B cell (primary cell): ENCODE results near the gene CCBE1. TPM values are rescaled to one million over a fixed set of nuclear protein-coding genes. Genes with fewer than 3 reads are reported as not detected.

Experiments used
- ATAC-seq: fragments of 200-7000 bp; cut with Tn5 transposase; one replicate; pipeline ENCODE4 v1.10.0; 2021; ENCODE audit warnings: low read depth, mild to moderate bottlenecking, moderate number of reproducible peaks, moderate library complexity
- CTCF ChIA-PET: fragments of 350-600 bp; sonication (Branson Sonifier 250); formaldehyde crosslinking; loops from one replicate; lab custom pipeline; 2021; ENCODE audit warnings: antibody characterized with exemption, inconsistent platforms; lab: Charles Lee
- POLR2A ChIA-PET: fragments of 350-600 bp; sonication (Branson Sonifier 250); formaldehyde crosslinking; loops from one replicate; lab custom pipeline; 2021; ENCODE audit warnings: antibody characterized with exemption; lab: Charles Lee
- DNase-seq: peaks from one replicate; pipeline ENCODE4 v3.0.0; 2013
- H2AFZ ChIP-seq: 2 replicates; pipeline ENCODE4 v1.6.1; 2012; ENCODE audit warnings: mild to moderate bottlenecking, low read depth, low read length; ENCODE audit not compliant: insufficient read depth, poor library complexity, severe bottlenecking
- H3K27ac ChIP-seq, 2 donors: 1 replicate in 1 of 2; 2 replicates in 1 of 2; pipeline ENCODE4 v1.5.1; 2012 to 2013; ENCODE audit warnings: low read length in 2 of 2, mild to moderate bottlenecking in 2 of 2, moderate library complexity in 1 of 2
- H3K27me3 ChIP-seq, 4 experiments: fragments of 200-600 bp in 1 of 4; sonication (generic) in 1 of 4; replicated peaks in 1 of 4; 1 replicate in 2 of 4; 2 replicates in 2 of 4; pipeline versions ENCODE4 v1.6.1 to v1.7.0; 2013 to 2016; ENCODE audit warnings: low read length in 3 of 4, mild to moderate bottlenecking in 2 of 4, mixed read lengths in 1 of 4, moderate library complexity in 1 of 4; ENCODE audit not compliant: insufficient read depth in 4 of 4, control insufficient read depth in 3 of 4; ENCODE audit errors: control extremely low read depth in 1 of 4
- H3K36me3 ChIP-seq, 2 experiments: replicated peaks in 1 of 2; 1 replicate in 1 of 2; 2 replicates in 1 of 2; pipeline versions ENCODE4 v1.6.1 to v1.7.1; 2013; ENCODE audit warnings: low read length in 1 of 2; ENCODE audit not compliant: insufficient read depth in 2 of 2, control insufficient read depth in 1 of 2; ENCODE audit errors: control extremely low read depth in 1 of 2, extremely low read depth in 1 of 2
- H3K4me1 ChIP-seq, 2 donors: fragments of 200-600 bp in 1 of 2; sonication (generic) in 1 of 2; 1 replicate in 1 of 2; 2 replicates in 1 of 2; pipeline versions ENCODE4 v1.5.1 to v1.6.1; 2013 to 2017; ENCODE audit warnings: low read length in 2 of 2; ENCODE audit not compliant: control insufficient read depth in 2 of 2, insufficient read depth in 2 of 2
- H3K4me2 ChIP-seq: replicated peaks from 2 replicates; pipeline ENCODE3; 2012; ENCODE audit warnings: mild to moderate bottlenecking, low read depth, low read length; ENCODE audit not compliant: poor library complexity, severe bottlenecking
- H3K4me3 ChIP-seq, 5 experiments: fragments of 200-600 bp in 1 of 5; sonication (generic) in 1 of 5; 1 replicate in 3 of 5; 2 replicates in 2 of 5; pipeline versions ENCODE4 v1.5.1 to v1.7.0; 2011 to 2016; ENCODE audit warnings: low read length in 4 of 5, mild to moderate bottlenecking in 4 of 5, low read depth in 2 of 5, control low read depth in 1 of 5, moderate library complexity in 1 of 5; ENCODE audit not compliant: insufficient read depth in 1 of 5; ENCODE audit errors: control extremely low read depth in 1 of 5, extremely low read depth in 1 of 5
- H3K79me2 ChIP-seq: fragments of 200-600 bp; sonication (generic); one replicate; pipeline ENCODE4 v1.6.0; 2016; ENCODE audit warnings: low read length; ENCODE audit not compliant: control insufficient read depth, insufficient read depth
- H3K9ac ChIP-seq: fragments of 200-600 bp; sonication (generic); 2 replicates; pipeline ENCODE4 v1.6.1; 2017; ENCODE audit warnings: mild to moderate bottlenecking, low read length, moderate library complexity
- H3K9me3 ChIP-seq, 3 donors: one replicate each; pipeline versions ENCODE4 v1.6.1 to v1.7.1; 2013; ENCODE audit warnings: low read length in 2 of 3; ENCODE audit not compliant: control insufficient read depth in 2 of 3, insufficient read depth in 1 of 3; ENCODE audit errors: control extremely low read depth in 1 of 3
- H4K20me1 ChIP-seq: 2 replicates; pipeline ENCODE4 v1.6.0; 2012; ENCODE audit warnings: mild to moderate bottlenecking, low read length; ENCODE audit not compliant: insufficient read depth, control insufficient read depth, poor library complexity, severe bottlenecking
- H3K27ac Mint-ChIP-seq: one replicate; pipeline ENCODE4 v1.8.0; 2021; ENCODE audit warnings: mixed read lengths
- H3K27me3 Mint-ChIP-seq: one replicate; pipeline ENCODE4 v1.8.0; 2021; ENCODE audit warnings: mixed read lengths
- H3K4me1 Mint-ChIP-seq: one replicate; pipeline ENCODE4 v1.8.0; 2021; ENCODE audit warnings: mixed read lengths
- H3K4me3 Mint-ChIP-seq: one replicate; pipeline ENCODE4 v1.8.0; 2021; ENCODE audit warnings: mixed read lengths
- H3K9me3 Mint-ChIP-seq: one replicate; pipeline ENCODE4 v1.8.0; 2022; ENCODE audit warnings: mixed read lengths; ENCODE audit not compliant: insufficient read depth
- EZH2 ChIP-seq: IDR thresholded peaks from 2 replicates; pipeline ENCODE4 v1.6.1; 2012; ENCODE audit warnings: borderline replicate concordance, low read depth, mild to moderate bottlenecking, moderate library complexity, low read length; ENCODE audit not compliant: insufficient read depth, poor library complexity, severe bottlenecking
- WGBS: methylation state at CpG from one replicate; pipeline ENCODE4 v1.1.5; 2013; ENCODE audit warnings: missing lambda C conversion rate; ENCODE audit not compliant: insufficient coverage; 5-methylcytosine and 5-hydroxymethylcytosine counted together
- intact Hi-C: fragments of 100-400 bp; cut with micrococcal nuclease; formaldehyde crosslinking; loops from one replicate; pipeline ENCODE4 v1.10.0; 2022
- polyA plus RNA-seq: library from polyadenylated mRNA; depleted of rRNA; stranded (reverse); fragments of >200 nt; gene quantifications from 2 replicates; pipeline ENCODE4 v1.2.3, GENCODE V29; 2012
- total RNA-seq, 2 donors: library from RNA; stranded (reverse); fragments of 120-200 nt in 1 of 2; gene quantifications; 1 replicate in 1 of 2; 2 replicates in 1 of 2; pipeline versions ENCODE4 v1.2.3 to v1.2.4, GENCODE V29; 2013 to 2022
- TF ChIP-seq, protein P1 (sequence below): fragments of 200-600 bp; IDR thresholded peaks from one replicate; pipeline ENCODE4 v1.8.0; 2022; ENCODE audit warnings: antibody characterized with exemption, mild to moderate bottlenecking

The CCBE1 gene
- total and polyA plus RNA-seq, 2 donors (not counting 1 experiment from before 2014, with no cell fraction given) = not detected

GRCh38 chr18:59515147-59515546 lies 182.1 kb downstream of the CCBE1 start:
- H3K36me3 ChIP-seq = no peaks in the 10 kb centered on the region
- CTCF ChIA-PET = no interaction called here
- no peaks in the 10 kb centered on the region for H4K20me1 ChIP-seq
- H2AFZ ChIP-seq = no peak overlapping the region
- ATAC-seq (no peak), DNase-seq (no peak)
- 60% methylated on average over 3 of the region's 5 CpGs for WGBS
- TF ChIP-seq, protein P1, sequence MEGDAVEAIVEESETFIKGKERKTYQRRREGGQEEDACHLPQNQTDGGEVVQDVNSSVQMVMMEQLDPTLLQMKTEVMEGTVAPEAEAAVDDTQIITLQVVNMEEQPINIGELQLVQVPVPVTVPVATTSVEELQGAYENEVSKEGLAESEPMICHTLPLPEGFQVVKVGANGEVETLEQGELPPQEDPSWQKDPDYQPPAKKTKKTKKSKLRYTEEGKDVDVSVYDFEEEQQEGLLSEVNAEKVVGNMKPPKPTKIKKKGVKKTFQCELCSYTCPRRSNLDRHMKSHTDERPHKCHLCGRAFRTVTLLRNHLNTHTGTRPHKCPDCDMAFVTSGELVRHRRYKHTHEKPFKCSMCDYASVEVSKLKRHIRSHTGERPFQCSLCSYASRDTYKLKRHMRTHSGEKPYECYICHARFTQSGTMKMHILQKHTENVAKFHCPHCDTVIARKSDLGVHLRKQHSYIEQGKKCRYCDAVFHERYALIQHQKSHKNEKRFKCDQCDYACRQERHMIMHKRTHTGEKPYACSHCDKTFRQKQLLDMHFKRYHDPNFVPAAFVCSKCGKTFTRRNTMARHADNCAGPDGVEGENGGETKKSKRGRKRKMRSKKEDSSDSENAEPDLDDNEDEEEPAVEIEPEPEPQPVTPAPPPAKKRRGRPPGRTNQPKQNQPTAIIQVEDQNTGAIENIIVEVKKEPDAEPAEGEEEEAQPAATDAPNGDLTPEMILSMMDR = no peak
- no peak for TF ChIP-seq EZH2
- Mint-ChIP-seq H3K4me3 (no peak overlapping the region), H3K27me3 (peaks cover 51% of the 10 kb centered on the region), H3K9me3 (no peaks in the 10 kb centered on the region), H3K27ac (no peak overlapping the region), H3K4me1 (no peaks in the 10 kb centered on the region)
- no peak overlapping the region for H3K27ac ChIP-seq
- H3K9me3 ChIP-seq = no peaks in the 10 kb centered on the region
- H3K4me2 ChIP-seq = no peak overlapping the region
- peaks cover 0 to 4% (median 0%) of the 10 kb centered on the region in 4 experiments for H3K27me3 ChIP-seq
- intact Hi-C loops = no loop called here
- H3K4me3 ChIP-seq = no peak overlapping the region
- POLR2A ChIA-PET = no interaction called here
- H3K79me2 ChIP-seq = no peaks in the 10 kb centered on the region
- H3K9ac ChIP-seq = no peak overlapping the region
- no peaks in the 10 kb centered on the region for H3K4me1 ChIP-seq

DNA sequence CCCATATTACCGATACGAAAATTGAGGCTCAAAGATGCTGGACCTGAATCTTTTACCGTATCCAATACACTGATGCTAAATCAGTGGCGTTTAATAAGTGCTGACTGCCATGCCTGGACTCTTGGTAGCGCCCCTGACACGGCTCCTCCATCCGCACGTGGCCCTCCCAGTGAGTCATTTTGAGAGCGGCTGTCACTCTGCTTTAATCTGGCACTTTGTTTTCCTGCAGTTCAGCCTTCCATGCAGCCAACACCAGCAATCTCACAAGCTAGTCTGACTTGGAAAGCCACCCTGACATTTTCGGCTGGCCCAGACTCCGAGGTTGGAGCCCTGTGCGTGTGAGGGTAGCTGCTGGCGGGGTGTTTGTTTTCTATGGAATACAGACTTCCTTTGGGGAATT lies 183.0 kb downstream of the CCBE1 start:
- no peak overlapping the region for H3K4me3 Mint-ChIP-seq
- Histone ChIP-seq H3K9me3 (no peaks in the 10 kb centered on the region), H3K9ac (no peak overlapping the region), H3K4me1 (no peaks in the 10 kb centered on the region), H3K27me3 (peaks cover 0 to 4% (median 0%) of the 10 kb centered on the region in 4 experiments), H3K36me3 (no peaks in the 10 kb centered on the region), H2AFZ (no peak overlapping the region), H3K4me3 (no peak overlapping the region), H3K4me2 (no peak overlapping the region), H3K79me2 (no peaks in the 10 kb centered on the region), H4K20me1 (no peaks in the 10 kb centered on the region), H3K27ac (no peak overlapping the region)
- ATAC-seq (no peak), DNase-seq (no peak)
- no peak overlapping the region for H3K27ac Mint-ChIP-seq
- intact Hi-C loops = no loop called here
- ChIA-PET POLR2A (no interaction called here), CTCF (no interaction called here)
- peaks cover 54% of the 10 kb centered on the region for H3K27me3 Mint-ChIP-seq
- WGBS = 74% methylated on average over 9 of the region's 13 CpGs
- no peaks in the 10 kb centered on the region for H3K4me1 Mint-ChIP-seq
- TF ChIP-seq, protein P1 = no peak
- TF ChIP-seq EZH2 = no peak
- H3K9me3 Mint-ChIP-seq = no peaks in the 10 kb centered on the region
